ENCODE results near the gene CASP4. TPM values are rescaled to one million over a fixed set of nuclear protein-coding genes. Genes with fewer than 3 reads are reported as not detected.

The CASP4 gene
- total RNA-seq: 22.8 and 36.9 TPM in 2 replicates

DNA sequence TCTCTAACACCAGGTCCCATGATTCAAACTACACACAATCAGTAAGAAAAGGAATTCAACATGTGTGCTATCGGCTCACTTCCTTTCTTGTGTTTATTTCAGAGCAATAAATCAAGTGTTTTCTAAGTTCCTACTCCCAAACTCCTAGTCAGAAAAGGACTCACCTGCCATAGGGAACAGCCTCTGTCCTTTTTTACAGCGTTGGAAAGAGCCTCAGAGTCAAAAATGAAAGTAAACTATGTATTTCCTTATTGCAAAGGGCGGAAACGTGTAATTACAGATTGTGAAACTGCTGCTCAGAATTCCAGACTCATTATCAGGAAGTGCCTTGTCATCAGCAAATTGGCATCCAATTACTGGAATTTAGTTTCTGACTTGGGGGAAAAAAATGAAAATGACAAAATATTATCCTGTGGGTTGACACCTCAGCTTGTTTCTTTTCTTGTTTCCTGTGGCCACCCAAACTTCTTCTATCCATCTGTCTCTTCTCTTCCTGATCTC is at the start of gene CASP4:
Gene CASP4, minus strand, starts transcription at position 220 of the 501 bp plus-strand sequence. Its CDS starts 49 bp downstream, at position 171.

GRCh38 chr11:104897891-104898684 is 70.3 kb downstream of the CASP4 start, which contains the start of gene CASP12:
Gene CASP12, minus strand, starts transcription at chr11:104898460.

Other genes starting within 250 kb of the CASP4 start
- not detected in 2 replicates for gene CASP12, start 70.1 kb downstream of the CASP4 start, total RNA-seq
- gene CASP5, start 54.6 kb upstream of the CASP4 start, total RNA-seq: not detected in 2 replicates
- 0.22 TPM in 1 of 2 replicates, not detected in the other for gene CASP1, start 66.6 kb upstream of the CASP4 start, total RNA-seq
- not detected in 2 replicates for gene CARD16, start 76.8 kb upstream of the CASP4 start, total RNA-seq
- gene CARD18, start 171.2 kb upstream of the CASP4 start, total RNA-seq: 0.11 TPM in 1 of 2 replicates, not detected in the other

All from placental epithelial cell (primary cell).